ENCODE measurements around the gene LRIT2. TPM values are rescaled to one million over a fixed set of nuclear protein-coding genes. Genes with fewer than 3 reads are reported as not detected.

LRIT2 gene
- total RNA-seq, 1 experiment from 2014 or later, result not detected

DNA sequence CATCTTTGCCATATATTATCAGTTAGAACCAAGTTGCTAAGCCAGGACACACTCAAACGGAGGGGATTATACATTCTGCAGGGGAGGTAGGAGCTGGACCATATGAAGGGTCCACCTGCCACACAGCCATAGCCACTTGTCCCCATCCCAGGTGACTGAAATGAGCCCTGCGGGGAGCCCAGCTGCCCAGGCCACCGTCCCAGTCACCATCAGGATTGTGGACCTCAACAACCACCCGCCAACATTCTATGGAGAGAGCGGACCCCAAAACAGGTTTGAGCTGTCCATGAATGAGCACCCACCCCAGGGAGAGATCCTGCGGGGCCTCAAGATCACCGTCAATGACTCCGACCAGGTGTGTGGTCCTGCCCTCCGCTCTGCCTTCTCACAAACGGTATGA, 17.3 kb downstream of the LRIT2 start:
- no peaks in the 10 kb centered on the region for H3K36me3 ChIP-seq
- no peak overlapping the region for H3K4me3 ChIP-seq
- H3K4me1 ChIP-seq (replicated peaks), result no peaks in the 10 kb centered on the region
- 0 out of 2 replicates have a peak, but pooled peaks cover 3% of the 10 kb centered on the region for H3K27me3 ChIP-seq (replicated peaks)
- no peak for DNase-seq (ENCODE audit: low read depth in 1 of 2, low spot score in 2 of 2)
- H3K27ac ChIP-seq, result no peak overlapping the region
- no peaks in the 10 kb centered on the region for H3K9me3 ChIP-seq (replicated peaks)

DNA sequence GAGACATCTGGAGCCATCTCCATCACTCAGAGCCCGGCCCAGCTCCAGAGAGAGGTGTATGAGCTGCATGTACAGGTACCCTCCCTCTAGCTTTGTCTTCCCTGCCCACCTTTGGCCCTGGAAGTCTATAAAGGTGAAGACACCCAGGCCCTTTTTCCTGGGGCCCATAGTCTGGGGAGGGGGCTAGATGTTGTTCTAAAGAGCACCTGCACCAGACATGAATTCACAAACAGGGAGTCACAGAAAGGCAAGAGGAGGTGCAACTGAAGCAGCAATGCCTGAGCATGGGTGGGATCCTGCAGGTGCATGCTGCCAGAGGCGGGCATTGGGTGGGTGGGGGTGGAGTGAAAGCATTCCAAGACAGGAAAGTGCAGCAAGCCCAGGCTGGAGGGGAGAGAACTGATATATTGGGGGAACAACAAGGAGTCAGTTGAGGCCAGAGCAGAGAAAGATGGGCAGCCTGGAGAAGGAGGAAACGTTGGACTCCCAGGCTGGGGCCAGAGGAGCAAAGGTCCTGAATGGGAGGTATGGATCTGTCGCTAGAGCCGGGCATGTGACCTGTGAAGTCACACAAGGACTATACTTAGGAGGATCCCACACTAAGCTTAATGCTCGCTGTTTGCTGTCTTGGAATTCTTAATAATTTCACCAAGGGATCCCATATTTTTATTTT, 19.4 kb downstream of the LRIT2 start:
- no peak overlapping the region for H3K27ac ChIP-seq
- H3K4me3 ChIP-seq, result no peak overlapping the region
- H3K4me1 ChIP-seq (replicated peaks), result no peaks in the 10 kb centered on the region
- DNase-seq (ENCODE audit: low read depth in 1 of 2, low spot score in 2 of 2), result no peak
- no peaks in the 10 kb centered on the region for H3K36me3 ChIP-seq
- H3K27me3 ChIP-seq (replicated peaks), result 0 out of 2 replicates have a peak, but pooled peaks cover 3% of the 10 kb centered on the region
- no peaks in the 10 kb centered on the region for H3K9me3 ChIP-seq (replicated peaks)

DNA sequence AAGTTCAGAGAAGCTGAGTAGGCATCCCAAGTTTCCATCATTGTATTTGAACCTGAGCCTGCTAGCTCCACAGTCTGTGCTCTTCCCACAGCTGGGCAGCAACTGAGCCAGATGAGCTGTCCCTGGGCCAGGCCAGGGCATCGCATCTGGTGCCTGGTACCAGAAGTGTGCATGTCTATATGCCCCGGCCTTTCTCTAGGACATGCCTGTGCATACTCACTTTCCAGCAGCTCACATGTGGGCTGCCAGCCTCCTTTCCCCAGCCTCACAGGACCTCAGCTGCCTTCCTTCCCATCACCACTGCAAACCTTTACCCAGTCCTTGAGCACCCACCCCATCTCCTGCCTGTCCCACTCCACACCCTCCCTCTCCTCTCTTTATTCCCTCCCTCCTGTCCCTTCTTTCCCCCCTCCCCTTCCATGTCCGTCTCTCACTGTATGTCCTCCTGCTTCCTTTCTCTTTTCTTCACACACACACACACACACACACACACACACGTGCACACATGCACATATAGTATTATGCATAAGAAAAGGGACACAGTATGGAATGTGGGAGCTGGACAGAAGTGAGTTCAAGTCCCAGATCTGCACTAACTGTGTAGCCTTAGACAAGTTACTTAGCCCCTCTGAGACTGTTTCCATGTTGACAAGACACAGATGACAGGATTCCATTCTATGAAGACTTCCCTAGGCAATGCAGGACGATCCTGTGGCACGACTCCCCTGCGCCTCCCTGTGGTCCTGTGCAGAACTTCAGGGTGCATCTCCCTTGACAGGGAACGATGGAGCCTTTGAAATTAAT, 20.1 kb downstream of the LRIT2 start:
- no peak overlapping the region for H3K4me3 ChIP-seq
- H3K9me3 ChIP-seq (replicated peaks), result no peaks in the 10 kb centered on the region
- no peaks in the 10 kb centered on the region for H3K36me3 ChIP-seq
- H3K4me1 ChIP-seq (replicated peaks), result no peaks in the 10 kb centered on the region
- DNase-seq (ENCODE audit: low read depth in 1 of 2, low spot score in 2 of 2), result peak in 1 of 2 experiments; percentile 22
- H3K27ac ChIP-seq, result no peak overlapping the region
- H3K27me3 ChIP-seq (replicated peaks), result 0 out of 2 replicates have a peak, but pooled peaks cover 6% of the 10 kb centered on the region

GRCh38 chr10:84204610-84205009, 20.7 kb downstream of the LRIT2 start:
- Histone ChIP-seq H3K36me3 (no peaks in the 10 kb centered on the region), H3K4me3 (no peak overlapping the region), H3K9me3 (replicated peaks) (no peaks in the 10 kb centered on the region), H3K4me1 (replicated peaks) (no peaks in the 10 kb centered on the region), H3K27ac (no peak overlapping the region), H3K27me3 (replicated peaks) (0 out of 2 replicates have a peak, but pooled peaks cover 5% of the 10 kb centered on the region)
- no peak for DNase-seq (ENCODE audit: low read depth in 1 of 2, low spot score in 2 of 2)

GRCh38 chr10:84204122-84204521, 21.2 kb downstream of the LRIT2 start:
- H3K27ac ChIP-seq, result no peak overlapping the region
- DNase-seq (ENCODE audit: low read depth in 1 of 2, low spot score in 2 of 2), result no peak
- H3K4me1 ChIP-seq (replicated peaks), result no peaks in the 10 kb centered on the region
- H3K4me3 ChIP-seq, result no peak overlapping the region
- H3K9me3 ChIP-seq (replicated peaks), result no peaks in the 10 kb centered on the region
- 0 out of 2 replicates have a peak, but pooled peaks cover 5% of the 10 kb centered on the region for H3K27me3 ChIP-seq (replicated peaks)
- no peaks in the 10 kb centered on the region for H3K36me3 ChIP-seq

DNA sequence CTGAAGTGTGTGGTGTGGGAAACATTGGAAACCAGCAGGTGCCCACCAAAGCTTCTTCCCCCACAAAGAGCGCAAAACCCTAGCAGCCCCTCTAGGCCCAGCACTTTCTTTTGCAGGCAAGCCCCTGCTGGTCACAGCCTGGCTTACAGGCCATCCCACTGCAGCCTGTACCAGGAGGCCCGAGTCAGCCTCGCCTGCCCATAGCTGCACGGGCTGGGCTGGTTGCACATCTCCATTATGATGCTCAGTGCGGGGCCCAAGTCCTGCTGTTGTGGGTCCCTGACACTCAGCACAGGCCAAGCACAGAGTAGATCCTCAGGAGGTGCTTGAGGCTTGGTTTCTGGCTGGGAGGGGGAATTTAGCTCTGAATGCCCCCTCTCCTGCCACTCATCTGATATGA, 23.0 kb downstream of the LRIT2 start:
- Histone ChIP-seq H3K27ac (no peak overlapping the region), H3K9me3 (replicated peaks) (no peaks in the 10 kb centered on the region), H3K4me3 (no peak overlapping the region), H3K4me1 (replicated peaks) (no peaks in the 10 kb centered on the region), H3K36me3 (no peaks in the 10 kb centered on the region), H3K27me3 (replicated peaks) (peaks cover 19% of the 10 kb centered on the region)
- no peak for DNase-seq (ENCODE audit: low read depth in 1 of 2, low spot score in 2 of 2)

- no peaks in the 10 kb centered on the region for H3K9me3 ChIP-seq (replicated peaks)
- H3K4me3 ChIP-seq, result no peak overlapping the region
- no peaks in the 10 kb centered on the region for H3K36me3 ChIP-seq
- peaks cover 22% of the 10 kb centered on the region for H3K27me3 ChIP-seq (replicated peaks)
- no peaks in the 10 kb centered on the region for H3K4me1 ChIP-seq (replicated peaks)
- no peak overlapping the region for H3K27ac ChIP-seq
- no peak for DNase-seq (ENCODE audit: low read depth in 1 of 2, low spot score in 2 of 2)
These were observed 23.7 kb downstream of the LRIT2 start for GRCh38 chr10:84201682-84202081.

DNA sequence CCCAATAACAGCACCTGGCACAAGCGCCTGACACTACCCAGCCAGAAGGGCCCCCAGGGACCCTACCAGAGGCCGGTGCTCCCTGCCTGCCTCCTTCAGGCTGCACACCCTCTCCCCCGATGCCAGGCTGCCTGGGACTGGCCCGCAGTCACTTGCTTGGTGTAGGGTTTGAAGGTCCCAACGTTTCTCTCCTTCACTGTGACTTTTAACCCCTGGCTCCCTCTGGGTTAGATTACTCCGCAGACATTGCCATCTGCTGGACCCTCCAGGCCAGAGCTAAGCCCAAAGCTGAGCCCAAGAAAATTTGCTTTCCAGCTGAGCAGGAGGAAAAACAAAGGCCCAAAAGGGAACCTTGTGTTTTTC, 24.1 kb downstream of the LRIT2 start:
- no peak overlapping the region for H3K4me3 ChIP-seq
- H3K27ac ChIP-seq, result no peak overlapping the region
- no peaks in the 10 kb centered on the region for H3K36me3 ChIP-seq
- H3K27me3 ChIP-seq (replicated peaks), result peaks cover 25% of the 10 kb centered on the region
- no peaks in the 10 kb centered on the region for H3K4me1 ChIP-seq (replicated peaks)
- no peaks in the 10 kb centered on the region for H3K9me3 ChIP-seq (replicated peaks)
- DNase-seq (ENCODE audit: low read depth in 1 of 2, low spot score in 2 of 2), result no peak

DNA sequence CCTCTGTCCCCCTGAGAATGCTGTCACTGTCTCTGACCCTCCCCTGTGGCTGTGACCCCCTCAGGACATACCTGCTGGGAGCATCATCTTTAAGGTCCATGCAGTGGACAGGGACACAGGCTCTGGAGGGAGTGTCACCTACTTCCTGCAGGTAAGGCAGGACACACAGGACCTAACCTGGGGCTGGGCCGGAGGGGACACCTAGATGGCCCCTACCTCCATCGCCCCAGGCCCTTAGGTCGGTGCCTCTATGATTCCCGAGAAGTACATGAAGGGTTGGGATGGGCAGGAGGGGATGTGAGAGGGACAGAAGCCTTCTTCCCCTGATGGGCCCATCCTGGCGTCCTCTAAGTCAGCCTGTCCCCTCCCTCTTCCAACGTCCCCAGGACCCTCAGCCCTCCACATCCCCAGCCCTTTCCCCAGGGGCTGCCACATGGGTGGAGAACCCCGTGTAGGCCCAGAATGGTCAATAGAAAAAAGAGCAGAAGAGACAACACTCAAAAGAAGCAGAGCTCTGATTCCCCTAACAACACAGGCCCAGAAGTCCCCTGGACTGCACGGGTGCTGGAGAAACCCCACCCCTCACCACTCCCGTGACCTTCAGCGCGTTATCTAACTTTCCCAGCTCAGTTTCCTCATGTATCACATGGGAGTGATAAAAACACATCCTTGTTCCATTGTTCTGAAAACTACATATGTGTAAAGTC, 24.7 kb downstream of the LRIT2 start:
- H3K9me3 ChIP-seq (replicated peaks), result no peaks in the 10 kb centered on the region
- H3K4me1 ChIP-seq (replicated peaks), result no peaks in the 10 kb centered on the region
- H3K36me3 ChIP-seq, result no peaks in the 10 kb centered on the region
- H3K27me3 ChIP-seq (replicated peaks), result peaks cover 30% of the 10 kb centered on the region
- no peak for DNase-seq (ENCODE audit: low read depth in 1 of 2, low spot score in 2 of 2)
- H3K27ac ChIP-seq, result no peak overlapping the region
- no peak overlapping the region for H3K4me3 ChIP-seq

DNA sequence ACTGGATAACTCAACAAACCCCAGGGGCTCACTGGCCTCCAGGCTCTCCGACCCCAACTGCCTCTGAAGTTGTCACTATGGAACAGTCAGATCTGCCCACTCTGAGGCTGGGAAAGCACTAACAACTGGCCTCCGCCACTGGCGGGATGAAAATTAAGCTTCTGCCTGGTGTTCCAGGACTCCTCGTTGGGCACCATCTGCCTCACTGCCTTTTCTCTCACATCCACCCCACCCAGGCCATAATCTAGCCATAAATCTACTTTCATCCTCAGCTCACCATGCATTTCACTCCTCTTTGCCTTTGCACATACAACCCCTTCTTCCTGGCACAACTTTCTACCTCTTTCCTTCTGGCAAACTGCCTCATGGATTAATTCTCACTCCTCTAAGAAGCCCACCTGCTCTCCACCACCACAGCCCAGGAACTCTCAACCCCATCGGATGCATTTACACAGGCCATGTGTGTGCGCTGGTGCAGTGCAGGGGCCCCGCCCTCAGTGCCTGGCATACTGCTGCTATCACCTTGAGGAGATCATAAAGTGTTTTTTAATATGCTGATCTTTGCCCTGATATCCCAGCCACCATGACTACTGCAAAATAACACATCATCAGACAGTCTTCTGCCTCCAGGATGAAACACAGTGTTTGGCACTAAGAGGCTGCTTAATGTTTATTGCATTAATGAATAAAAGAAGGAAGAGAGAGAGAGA, 27.0 kb downstream of the LRIT2 start:
- Histone ChIP-seq H3K4me3 (no peak overlapping the region), H3K36me3 (no peaks in the 10 kb centered on the region), H3K27ac (no peak overlapping the region), H3K27me3 (replicated peaks) (peaks cover 53% of the 10 kb centered on the region), H3K4me1 (replicated peaks) (0 out of 2 replicates have a peak, but pooled peaks cover 8% of the 10 kb centered on the region), H3K9me3 (replicated peaks) (no peaks in the 10 kb centered on the region)
- no peak for DNase-seq (ENCODE audit: low read depth in 1 of 2, low spot score in 2 of 2)

- Histone ChIP-seq H3K4me1 (replicated peaks) (0 out of 2 replicates have a peak, but pooled peaks cover 8% of the 10 kb centered on the region), H3K27ac (no peak overlapping the region), H3K27me3 (replicated peaks) (peaks cover 54% of the 10 kb centered on the region)
These were observed 27.7 kb downstream of the LRIT2 start for GRCh38 chr10:84197643-84198042.

GRCh38 chr10:84196941-84197340, 28.4 kb downstream of the LRIT2 start:
- Histone ChIP-seq H3K27me3 (replicated peaks) (peaks cover 57% of the 10 kb centered on the region), H3K36me3 (no peaks in the 10 kb centered on the region), H3K4me3 (no peak overlapping the region), H3K4me1 (replicated peaks) (0 out of 2 replicates have a peak, but pooled peaks cover 8% of the 10 kb centered on the region), H3K9me3 (replicated peaks) (no peaks in the 10 kb centered on the region), H3K27ac (no peak overlapping the region)
- no peak for DNase-seq (ENCODE audit: low read depth in 1 of 2, low spot score in 2 of 2)

More at GRCh38 chr10:84197643-84198042, 27.7 kb downstream of the LRIT2 start:
- Histone ChIP-seq H3K9me3 (replicated peaks) (no peaks in the 10 kb centered on the region), H3K36me3 (no peaks in the 10 kb centered on the region), H3K4me3 (no peak overlapping the region)
- no peak for DNase-seq (ENCODE audit: low read depth in 1 of 2, low spot score in 2 of 2)

DNA sequence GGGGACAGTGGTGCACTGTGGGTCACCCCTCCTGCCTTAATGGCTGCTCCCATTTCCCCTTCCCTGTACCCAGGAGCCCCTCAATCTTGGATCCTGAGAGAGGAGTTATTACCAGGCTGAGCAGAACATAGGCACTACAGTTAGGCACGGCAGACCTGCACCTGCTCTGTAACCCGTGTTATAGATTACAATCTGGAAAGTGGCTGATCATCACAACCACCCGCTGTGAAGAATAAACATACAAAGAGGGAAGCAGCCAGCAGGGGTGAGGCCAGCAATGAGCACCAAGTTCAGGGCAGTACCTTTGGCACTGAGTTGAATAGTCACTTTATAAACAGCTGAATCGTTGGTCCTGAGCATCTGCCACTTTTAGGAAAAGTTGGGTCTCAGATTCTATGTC, 29.3 kb downstream of the LRIT2 start:
- H3K27me3 ChIP-seq (replicated peaks), result peaks cover 57% of the 10 kb centered on the region
- no peak for DNase-seq (ENCODE audit: low read depth in 1 of 2, low spot score in 2 of 2)
- no peak overlapping the region for H3K4me3 ChIP-seq
- no peaks in the 10 kb centered on the region for H3K9me3 ChIP-seq (replicated peaks)
- H3K36me3 ChIP-seq, result no peaks in the 10 kb centered on the region
- H3K4me1 ChIP-seq (replicated peaks), result 0 out of 2 replicates have a peak, but pooled peaks cover 8% of the 10 kb centered on the region
- H3K27ac ChIP-seq, result no peak overlapping the region

All from SJSA1 (cell line).